ENCODE data around the gene DYRK1B.

GRCh38 chr19:39871362-39871761 lies 37.4 kb upstream of the DYRK1B start:
- TF ChIP-seq EZH2 (IDR thresholded peaks at IDR 0.05; ENCODE audit: insufficient read depth, low read length), result no peak
- no peak for TF ChIP-seq CTCF (IDR thresholded peaks at IDR 0.05; ENCODE audit: insufficient read depth, low read depth, low read length)

Measured in astrocyte (in vitro differentiated cells and primary cell).